Measurements from ENCODE around the gene RPRD1A.

DNA sequence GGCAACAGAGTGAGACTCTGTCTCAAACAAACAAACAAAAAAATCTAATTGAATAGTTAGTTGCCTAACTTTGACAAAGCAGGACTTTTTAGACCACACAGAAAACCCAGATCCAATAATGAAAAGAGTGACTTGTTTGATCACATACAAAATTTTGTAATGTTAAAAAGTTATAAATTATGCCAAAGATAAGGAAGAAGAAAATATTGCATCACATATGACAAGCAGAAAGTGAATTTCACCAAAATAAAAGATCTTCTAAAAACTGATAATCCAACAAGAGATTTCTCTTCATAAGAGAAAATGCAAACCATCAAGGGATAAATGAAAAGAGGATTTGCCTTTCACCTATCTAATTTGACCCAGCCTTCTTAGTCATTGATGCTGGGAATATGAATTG, 97.7 kb downstream of the RPRD1A start:
- TF ChIP-seq POLR2AphosphoS5 (IDR thresholded peaks at IDR 0.05; ENCODE audit: low read depth, low read length) (no peak), FOXP2 (optimal IDR thresholded peaks at IDR 0.05; ENCODE audit: borderline replicate concordance, extremely low read depth, extremely low read length, insufficient read depth) (no peak), TAF1 (IDR thresholded peaks at IDR 0.05; ENCODE audit: borderline replicate concordance, insufficient read depth, low read length) (no peak)
- TF ChIP-seq, protein P1, sequence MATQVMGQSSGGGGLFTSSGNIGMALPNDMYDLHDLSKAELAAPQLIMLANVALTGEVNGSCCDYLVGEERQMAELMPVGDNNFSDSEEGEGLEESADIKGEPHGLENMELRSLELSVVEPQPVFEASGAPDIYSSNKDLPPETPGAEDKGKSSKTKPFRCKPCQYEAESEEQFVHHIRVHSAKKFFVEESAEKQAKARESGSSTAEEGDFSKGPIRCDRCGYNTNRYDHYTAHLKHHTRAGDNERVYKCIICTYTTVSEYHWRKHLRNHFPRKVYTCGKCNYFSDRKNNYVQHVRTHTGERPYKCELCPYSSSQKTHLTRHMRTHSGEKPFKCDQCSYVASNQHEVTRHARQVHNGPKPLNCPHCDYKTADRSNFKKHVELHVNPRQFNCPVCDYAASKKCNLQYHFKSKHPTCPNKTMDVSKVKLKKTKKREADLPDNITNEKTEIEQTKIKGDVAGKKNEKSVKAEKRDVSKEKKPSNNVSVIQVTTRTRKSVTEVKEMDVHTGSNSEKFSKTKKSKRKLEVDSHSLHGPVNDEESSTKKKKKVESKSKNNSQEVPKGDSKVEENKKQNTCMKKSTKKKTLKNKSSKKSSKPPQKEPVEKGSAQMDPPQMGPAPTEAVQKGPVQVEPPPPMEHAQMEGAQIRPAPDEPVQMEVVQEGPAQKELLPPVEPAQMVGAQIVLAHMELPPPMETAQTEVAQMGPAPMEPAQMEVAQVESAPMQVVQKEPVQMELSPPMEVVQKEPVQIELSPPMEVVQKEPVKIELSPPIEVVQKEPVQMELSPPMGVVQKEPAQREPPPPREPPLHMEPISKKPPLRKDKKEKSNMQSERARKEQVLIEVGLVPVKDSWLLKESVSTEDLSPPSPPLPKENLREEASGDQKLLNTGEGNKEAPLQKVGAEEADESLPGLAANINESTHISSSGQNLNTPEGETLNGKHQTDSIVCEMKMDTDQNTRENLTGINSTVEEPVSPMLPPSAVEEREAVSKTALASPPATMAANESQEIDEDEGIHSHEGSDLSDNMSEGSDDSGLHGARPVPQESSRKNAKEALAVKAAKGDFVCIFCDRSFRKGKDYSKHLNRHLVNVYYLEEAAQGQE (IDR thresholded peaks at IDR 0.05; ENCODE audit: insufficient read depth in 1 of 2, low read depth in 2 of 2, low read length in 2 of 2) = no peak
